HCT116 (cell line): ENCODE results near the gene PSORS1C2.

Experiments used
- CEBPB ChIP-seq: IDR thresholded peaks from 2 replicates; pipeline ENCODE4 v1.6.1; 2012; ENCODE audit warnings: low read depth
- CTCF ChIP-seq, 3 experiments: fragments of 200-600 bp in 1 of 3; sonication (generic) in 1 of 3; IDR thresholded peaks in 2 of 3; conservative IDR thresholded peaks in 1 of 3; 2 replicates each; pipeline ENCODE4 v1.5.1; 2012 to 2017; ENCODE audit warnings: low read depth in 2 of 3, low read length in 2 of 3, antibody characterized with exemption in 1 of 3, borderline replicate concordance in 1 of 3, control low read depth in 1 of 3, mild to moderate bottlenecking in 1 of 3, mixed read lengths in 1 of 3, mixed run types in 1 of 3, moderate library complexity in 1 of 3; ENCODE audit not compliant: insufficient read depth in 1 of 3
- EZH2 ChIP-seq: fragments of 200-600 bp; sonication (generic); IDR thresholded peaks from 2 replicates; pipeline ENCODE4 v1.6.1; 2017; ENCODE audit warnings: antibody characterized with exemption, mixed run types
- POLR2A ChIP-seq: IDR thresholded peaks from 2 replicates; pipeline ENCODE4 v1.7.0; 2011; ENCODE audit warnings: borderline replicate concordance; ENCODE audit not compliant: insufficient read depth, insufficient read length; ENCODE audit errors: extremely low read depth
- POLR2AphosphoS5 ChIP-seq: IDR thresholded peaks from 2 replicates; pipeline ENCODE4 v1.6.1; 2011; ENCODE audit warnings: mild to moderate bottlenecking, low read depth, low read length, moderate library complexity
- REST ChIP-seq: IDR thresholded peaks from 2 replicates; pipeline ENCODE4 v1.6.1; 2012; ENCODE audit warnings: low read depth
- SP1 ChIP-seq: IDR thresholded peaks from 2 replicates; pipeline ENCODE4 v1.6.1; 2012; ENCODE audit warnings: low read depth
- SRF ChIP-seq: IDR thresholded peaks from 2 replicates; pipeline ENCODE4 v1.6.1; 2012; ENCODE audit warnings: low read depth
- YY1 ChIP-seq: IDR thresholded peaks from 2 replicates; pipeline ENCODE4 v1.6.1; 2011; ENCODE audit warnings: low read length, low read depth, moderate library complexity, mild to moderate bottlenecking; ENCODE audit not compliant: insufficient replicate concordance; ENCODE audit errors: extremely low read depth
- TF ChIP-seq, protein P1 (sequence below): IDR thresholded peaks from 2 replicates; pipeline ENCODE4 v1.6.1; 2012

GRCh38 chr6:31131595-31131994, 7.3 kb downstream of the PSORS1C2 start:
- TF ChIP-seq, protein P1, sequence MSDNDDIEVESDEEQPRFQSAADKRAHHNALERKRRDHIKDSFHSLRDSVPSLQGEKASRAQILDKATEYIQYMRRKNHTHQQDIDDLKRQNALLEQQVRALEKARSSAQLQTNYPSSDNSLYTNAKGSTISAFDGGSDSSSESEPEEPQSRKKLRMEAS = no peak
- TF ChIP-seq CTCF (IDR thresholded peaks at IDR 0.05 in 2 of 3, conservative IDR thresholded peaks at IDR 0.05 in 1 of 3; ENCODE audit: borderline replicate concordance in 1 of 3, insufficient read depth in 1 of 3, low read depth in 2 of 3, low read length in 2 of 3) = no peak
- no peak for TF ChIP-seq POLR2A
- no peak for TF ChIP-seq REST
- TF ChIP-seq POLR2AphosphoS5 = no peak
- no peak for TF ChIP-seq EZH2
- TF ChIP-seq SRF = no peak
- no peak for TF ChIP-seq YY1
- no peak for TF ChIP-seq CEBPB
- no peak for TF ChIP-seq SP1
